Activated naive CD8-positive, alpha-beta T cell treated with anti-CD3 and anti-CD28 coated beads, Interleukin-2, amount 10 ng/mL, durations not matched to agents 7 days and 5 days (primary cell): ENCODE measurements around the gene FBXO41. TPM values are rescaled to one million over a fixed set of nuclear protein-coding genes. Genes with fewer than 3 reads are reported as not detected.
A peak's percentile ranks its signal among the peaks of the same experiment; 100 is the strongest.

Experiments used
- ATAC-seq: fragments of 150-1000 bp; cut with Tn5 transposase; one replicate; pipeline ENCODE4 v1.10.0; 2021; ENCODE audit warnings: low read depth, moderate library complexity
- POLR2A ChIA-PET: fragments of 350-600 bp; sonication (Branson Sonifier 250); formaldehyde crosslinking; loops from one replicate; lab custom pipeline; 2021; ENCODE audit warnings: antibody characterized with exemption; lab: Charles Lee
- DNase-seq: peaks from one replicate; pipeline ENCODE4 v3.0.0; 2021
- H3K27ac Mint-ChIP-seq: one replicate; pipeline ENCODE4 v1.8.0; 2022; ENCODE audit warnings: mild to moderate bottlenecking, mixed read lengths
- H3K27me3 Mint-ChIP-seq: one replicate; pipeline ENCODE4 v1.8.0; 2022; ENCODE audit warnings: mild to moderate bottlenecking, moderate library complexity, mixed read lengths
- H3K36me3 Mint-ChIP-seq: one replicate; pipeline ENCODE4 v1.8.0; 2021; ENCODE audit warnings: mild to moderate bottlenecking, mixed read lengths
- H3K4me1 Mint-ChIP-seq: one replicate; pipeline ENCODE4 v1.8.0; 2021; ENCODE audit warnings: mixed read lengths
- H3K4me3 Mint-ChIP-seq: one replicate; pipeline ENCODE4 v1.8.0; 2022; ENCODE audit warnings: mild to moderate bottlenecking, moderate library complexity, mixed read lengths
- H3K9me3 Mint-ChIP-seq: one replicate; pipeline ENCODE4 v1.8.0; 2021; ENCODE audit warnings: mixed read lengths
- total RNA-seq, 2 experiments: library from RNA; stranded (reverse); gene quantifications; one replicate each; pipeline ENCODE4 v1.2.3, GENCODE V29; 2021

The FBXO41 gene
- total RNA-seq, 2 experiments from 2014 or later = 33.6 to 35.7 TPM

GRCh38 chr2:73223821-73224220 is 60.5 kb downstream of the FBXO41 start:
- POLR2A ChIA-PET = interaction anchor here (0.5 to 2.8 kb wide), 2 partner anchors 11 to 242 kb away, joined by 3 to 14 read pairs; partner anchors contain the start of genes CCT7 and PRADC1
- peaks cover 12% of the 10 kb centered on the region for H3K4me1 Mint-ChIP-seq
- H3K9me3 Mint-ChIP-seq = no peaks in the 10 kb centered on the region
- no peak overlapping the region for H3K27ac Mint-ChIP-seq
- ATAC-seq (no peak), DNase-seq (no peak)
- no peaks in the 10 kb centered on the region for H3K27me3 Mint-ChIP-seq
- H3K4me3 Mint-ChIP-seq = no peak overlapping the region
- peaks cover 3% of the 10 kb centered on the region for H3K36me3 Mint-ChIP-seq

- peaks cover 3% of the 10 kb centered on the region for H3K36me3 Mint-ChIP-seq
- ATAC-seq (no peak), DNase-seq (no peak)
- peaks cover 22% of the 10 kb centered on the region for H3K4me1 Mint-ChIP-seq
- POLR2A ChIA-PET = no interaction called here
- no peaks in the 10 kb centered on the region for H3K9me3 Mint-ChIP-seq
- H3K27ac Mint-ChIP-seq = no peak overlapping the region
- H3K27me3 Mint-ChIP-seq = no peaks in the 10 kb centered on the region
- no peak overlapping the region for H3K4me3 Mint-ChIP-seq
These were observed 66.0 kb downstream of the FBXO41 start for GRCh38 chr2:73218298-73218697.

- H3K27ac Mint-ChIP-seq = no peak overlapping the region
- peaks cover 24% of the 10 kb centered on the region for H3K4me1 Mint-ChIP-seq
- DNase-seq = no peak
- POLR2A ChIA-PET = no interaction called here
- no peak for ATAC-seq
- H3K36me3 Mint-ChIP-seq = peaks cover 3% of the 10 kb centered on the region
- no peaks in the 10 kb centered on the region for H3K27me3 Mint-ChIP-seq
- H3K4me3 Mint-ChIP-seq = no peak overlapping the region
- no peaks in the 10 kb centered on the region for H3K9me3 Mint-ChIP-seq
These were observed 66.5 kb downstream of the FBXO41 start for GRCh38 chr2:73217826-73218225.

GRCh38 chr2:73217160-73217559 is 67.1 kb downstream of the FBXO41 start:
- Mint-ChIP-seq H3K27ac (no peak overlapping the region), H3K36me3 (peaks cover 2% of the 10 kb centered on the region), H3K4me3 (no peak overlapping the region), H3K27me3 (no peaks in the 10 kb centered on the region), H3K9me3 (no peaks in the 10 kb centered on the region), H3K4me1 (peaks cover 24% of the 10 kb centered on the region)
- ATAC-seq (no peak), DNase-seq (no peak)
- POLR2A ChIA-PET = interaction anchor here (1.1 kb wide), 1 partner anchor 16 kb away, joined by 3 read pairs; the partner anchor contains the start of gene PRADC1

- H3K36me3 Mint-ChIP-seq = no peaks in the 10 kb centered on the region
- H3K4me1 Mint-ChIP-seq = peaks cover 21% of the 10 kb centered on the region
- H3K27me3 Mint-ChIP-seq = no peaks in the 10 kb centered on the region
- peak overlapping the region; percentile 90 for H3K4me3 Mint-ChIP-seq
- ATAC-seq = no peak
- H3K27ac Mint-ChIP-seq = peak overlapping the region; percentile 22
- H3K9me3 Mint-ChIP-seq = no peaks in the 10 kb centered on the region
- DNase-seq = no peak
- POLR2A ChIA-PET = no interaction called here
These were observed 69.0 kb downstream of the FBXO41 start for GRCh38 chr2:73215254-73215653.

- H3K27ac Mint-ChIP-seq = peak within 1 kb of the TSS; percentile 90
- H3K27me3 Mint-ChIP-seq = no peaks in the 10 kb centered on the region
- POLR2A ChIA-PET = no interaction called here
- DNase-seq (peak; percentile 94), ATAC-seq (peak; percentile 85)
- peak within 1 kb of the TSS; percentile 90 for H3K4me3 Mint-ChIP-seq
- H3K9me3 Mint-ChIP-seq = no peaks in the 10 kb centered on the region
- peaks cover 21% of the 10 kb centered on the region for H3K4me1 Mint-ChIP-seq
- H3K36me3 Mint-ChIP-seq = no peaks in the 10 kb centered on the region
These were observed 69.9 kb downstream of the FBXO41 start, which contains the start of gene SMYD5 for GRCh38 chr2:73214120-73215035. TSS of gene SMYD5 (plus strand) at chr2:73214245. CDS start at chr2:73214267, 22 bp downstream.

GRCh38 chr2:73212448-73213176 is 71.7 kb downstream of the FBXO41 start:
- Mint-ChIP-seq H3K36me3 (no peaks in the 10 kb centered on the region), H3K27ac (no peak overlapping the region), H3K27me3 (peaks cover 1% of the 10 kb centered on the region), H3K9me3 (no peaks in the 10 kb centered on the region), H3K4me1 (peaks cover 21% of the 10 kb centered on the region), H3K4me3 (no peak overlapping the region)
- POLR2A ChIA-PET = interaction anchor here (0.5 to 2.3 kb wide), 7 partner anchors 19 to 1377 kb away, joined by 3 to 20 read pairs (median 4); partner anchors contain the start of genes ALMS1, CCT7, FBXO41 and PRADC1
- DNase-seq (peak; percentile 82), ATAC-seq (peak; percentile 78)

- ATAC-seq (no peak), DNase-seq (no peak)
- no peaks in the 10 kb centered on the region for H3K36me3 Mint-ChIP-seq
- H3K27ac Mint-ChIP-seq = no peak overlapping the region
- peaks cover 7% of the 10 kb centered on the region for H3K27me3 Mint-ChIP-seq
- POLR2A ChIA-PET = interaction anchor here (0.5 to 2.3 kb wide), 6 partner anchors 20 to 1377 kb away, joined by 3 to 20 read pairs (median 4); partner anchors contain the start of genes ALMS1, CCT7, FBXO41 and PRADC1
- H3K4me3 Mint-ChIP-seq = no peak overlapping the region
- peaks cover 21% of the 10 kb centered on the region for H3K4me1 Mint-ChIP-seq
- H3K9me3 Mint-ChIP-seq = no peaks in the 10 kb centered on the region
These were observed 72.2 kb downstream of the FBXO41 start for GRCh38 chr2:73212098-73212447.

GRCh38 chr2:73210696-73211095 is 73.6 kb downstream of the FBXO41 start:
- Mint-ChIP-seq H3K4me3 (no peak overlapping the region), H3K36me3 (no peaks in the 10 kb centered on the region), H3K4me1 (peaks cover 20% of the 10 kb centered on the region), H3K27me3 (peaks cover 14% of the 10 kb centered on the region), H3K9me3 (no peaks in the 10 kb centered on the region), H3K27ac (no peak overlapping the region)
- no peak for DNase-seq
- no peak for ATAC-seq
- POLR2A ChIA-PET = interaction anchor here (0.6 kb wide), 1 partner anchor 1876 kb away, joined by 4 read pairs; no protein-coding TSS in a partner anchor

- no peak overlapping the region for H3K4me3 Mint-ChIP-seq
- POLR2A ChIA-PET = no interaction called here
These were observed 74.3 kb downstream of the FBXO41 start for GRCh38 chr2:73210019-73210418.

GRCh38 chr2:73208258-73208657 is 76.0 kb downstream of the FBXO41 start:
- DNase-seq (no peak), ATAC-seq (no peak)
- POLR2A ChIA-PET = no interaction called here
- no peaks in the 10 kb centered on the region for H3K36me3 Mint-ChIP-seq
- H3K4me3 Mint-ChIP-seq = no peak overlapping the region
- H3K4me1 Mint-ChIP-seq = peaks cover 2% of the 10 kb centered on the region
- H3K9me3 Mint-ChIP-seq = no peaks in the 10 kb centered on the region
- H3K27ac Mint-ChIP-seq = no peak overlapping the region
- H3K27me3 Mint-ChIP-seq = peaks cover 33% of the 10 kb centered on the region

More at GRCh38 chr2:73210019-73210418, 74.3 kb downstream of the FBXO41 start:
- Mint-ChIP-seq H3K9me3 (no peaks in the 10 kb centered on the region), H3K27ac (no peak overlapping the region), H3K4me1 (peaks cover 13% of the 10 kb centered on the region), H3K27me3 (peaks cover 17% of the 10 kb centered on the region), H3K36me3 (no peaks in the 10 kb centered on the region)
- ATAC-seq (no peak), DNase-seq (no peak)

- H3K4me3 Mint-ChIP-seq = no peak overlapping the region
- DNase-seq (no peak), ATAC-seq (no peak)
- peaks cover 50% of the 10 kb centered on the region for H3K27me3 Mint-ChIP-seq
- H3K4me1 Mint-ChIP-seq = peaks cover 3% of the 10 kb centered on the region
- no peak overlapping the region for H3K27ac Mint-ChIP-seq
- POLR2A ChIA-PET = no interaction called here
- H3K36me3 Mint-ChIP-seq = peaks cover 2% of the 10 kb centered on the region
- no peaks in the 10 kb centered on the region for H3K9me3 Mint-ChIP-seq
These were observed 78.7 kb downstream of the FBXO41 start for GRCh38 chr2:73205611-73206010.
